Upper lobe of right lung (tissue), 1 donor: Measurements from ENCODE around the gene TTLL11. TPM values are rescaled to one million over a fixed set of nuclear protein-coding genes. Genes with fewer than 3 reads are reported as not detected.

Experiments used
- ATAC-seq: fragments of 200-7000 bp; cut with Tn5 transposase; one replicate; pipeline ENCODE4 v1.9.1; 2020; ENCODE audit warnings: mild to moderate bottlenecking, moderate library complexity
- DNase-seq: peaks from one replicate; pipeline ENCODE4 v3.0.0-alpha.2; 2020
- H3K27ac ChIP-seq: fragments of 200-600 bp; one replicate; pipeline ENCODE4 v1.8.0; 2022
- H3K27me3 ChIP-seq: fragments of 200-600 bp; one replicate; pipeline ENCODE4 v1.8.0; 2022; ENCODE audit warnings: mild to moderate bottlenecking
- H3K36me3 ChIP-seq: fragments of 200-600 bp; one replicate; pipeline ENCODE4 v1.8.0; 2022
- H3K4me1 ChIP-seq: fragments of 200-600 bp; one replicate; pipeline ENCODE4 v1.8.0; 2022
- H3K4me3 ChIP-seq: fragments of 200-600 bp; one replicate; pipeline ENCODE4 v1.8.0; 2022; ENCODE audit warnings: mild to moderate bottlenecking
- H3K9me3 ChIP-seq: fragments of 200-600 bp; one replicate; pipeline ENCODE4 v1.8.0; 2022
- CTCF ChIP-seq: fragments of 200-600 bp; IDR thresholded peaks from one replicate; pipeline ENCODE4 v1.8.0; 2022; ENCODE audit warnings: antibody characterized with exemption
- intact Hi-C: fragments of 100-400 bp; cut with DNase I; formaldehyde crosslinking; loops from one replicate; pipeline ENCODE4 v1.11.0; 2022
- total RNA-seq: library from RNA; stranded (reverse); fragmentation: NEBNext Ultra II Directional; extraction: Animal tissue kit (Norgen Biotek cat#: 25700); gene quantifications from one replicate; pipeline ENCODE4 v1.2.1, GENCODE V29; 2021
- donor health status: DM: no; HTN: yes; CAD: no; lungs with severe emphysema.

The TTLL11 gene
- total RNA-seq, 1 donor from 2014 or later, result 10.7 TPM

- Histone ChIP-seq H3K9me3 (no peaks in the 10 kb centered on the region), H3K4me1 (peaks cover 9% of the 10 kb centered on the region), H3K36me3 (no peaks in the 10 kb centered on the region), H3K27me3 (no peaks in the 10 kb centered on the region), H3K4me3 (no peak overlapping the region), H3K27ac (no peak overlapping the region)
- ATAC-seq (no peak), DNase-seq (no peak)
- intact Hi-C loops, result no loop called here
- no peak for TF ChIP-seq CTCF
Measured at GRCh38 chr9:121853617-121854395, 239.3 kb downstream of the TTLL11 start.

GRCh38 chr9:121852651-121853616, 240.2 kb downstream of the TTLL11 start:
- no peak for ATAC-seq
- intact Hi-C loops, result no loop called here
- Histone ChIP-seq H3K27me3 (no peaks in the 10 kb centered on the region), H3K9me3 (no peaks in the 10 kb centered on the region), H3K27ac (peak overlapping the region; percentile 17), H3K36me3 (no peaks in the 10 kb centered on the region), H3K4me1 (peaks cover 9% of the 10 kb centered on the region), H3K4me3 (no peak overlapping the region)
- TF ChIP-seq CTCF, result no peak
- DNase-seq, result no peak

GRCh38 chr9:121852241-121852640, 240.9 kb downstream of the TTLL11 start:
- ATAC-seq, result no peak
- intact Hi-C loops, result no loop called here
- Histone ChIP-seq H3K36me3 (no peaks in the 10 kb centered on the region), H3K9me3 (no peaks in the 10 kb centered on the region), H3K4me3 (no peak overlapping the region), H3K27ac (peak overlapping the region; percentile 17), H3K27me3 (no peaks in the 10 kb centered on the region), H3K4me1 (peaks cover 9% of the 10 kb centered on the region)
- no peak for TF ChIP-seq CTCF
- no peak for DNase-seq

GRCh38 chr9:121851641-121852091, 241.4 kb downstream of the TTLL11 start:
- H3K36me3 ChIP-seq, result no peaks in the 10 kb centered on the region
- ATAC-seq (peak; percentile 79), DNase-seq (no peak)
- no peak for TF ChIP-seq CTCF
- H3K4me1 ChIP-seq, result peaks cover 9% of the 10 kb centered on the region
- H3K9me3 ChIP-seq, result no peaks in the 10 kb centered on the region
- H3K27me3 ChIP-seq, result no peaks in the 10 kb centered on the region
- H3K27ac ChIP-seq, result peak overlapping the region; percentile 17
- no peak overlapping the region for H3K4me3 ChIP-seq
- intact Hi-C loops, result no loop called here

- intact Hi-C loops, result no loop called here
- no peak for TF ChIP-seq CTCF
- Histone ChIP-seq H3K27me3 (no peaks in the 10 kb centered on the region), H3K4me3 (no peak overlapping the region), H3K36me3 (no peaks in the 10 kb centered on the region), H3K9me3 (no peaks in the 10 kb centered on the region), H3K27ac (no peak overlapping the region), H3K4me1 (peaks cover 9% of the 10 kb centered on the region)
- DNase-seq (no peak), ATAC-seq (no peak)
Measured at GRCh38 chr9:121850366-121850765, 242.7 kb downstream of the TTLL11 start.
